ENCODE results near the gene BPTF. TPM values are rescaled to one million over a fixed set of nuclear protein-coding genes. Genes with fewer than 3 reads are reported as not detected.
A peak's percentile ranks its signal among the peaks of the same experiment; 100 is the strongest.

BPTF gene
- total and polyA plus RNA-seq, 12 donors = 17.3 to 91.6 (median 62.2) TPM

DNA sequence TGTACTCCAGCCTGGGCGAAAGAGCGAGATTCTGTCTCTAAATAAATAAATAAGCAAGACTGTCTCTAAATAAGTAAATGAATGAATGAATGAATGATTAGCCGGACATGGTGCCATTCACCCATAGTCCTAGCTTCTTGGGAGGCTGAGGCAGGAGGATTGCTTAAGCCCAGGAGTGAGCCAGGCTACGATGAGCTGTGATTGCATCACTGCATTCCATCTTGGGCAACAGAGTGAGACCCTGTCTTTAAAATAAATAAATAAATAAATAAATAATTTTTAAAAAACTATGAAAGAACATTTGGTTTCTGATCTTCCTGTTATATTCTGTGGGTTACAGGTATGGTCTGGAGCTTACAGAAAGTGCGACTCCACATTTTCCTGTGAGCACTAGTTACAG is 105.9 kb downstream of the BPTF start:
- Histone ChIP-seq H3K36me3 (replicated peaks in 1 of 2) (peaks cover 0 to 93% of the 10 kb centered on the region in 2 donors), H3K27me3 (no peaks in the 10 kb centered on the region), H3K4me1 (replicated peaks in 1 of 2) (no peaks in the 10 kb centered on the region), H3K27ac (no peak overlapping the region), H3K4me3 (no peak overlapping the region), H3K9me3 (replicated peaks in 1 of 3) (no peaks in the 10 kb centered on the region)
- intact Hi-C loops (cut with DNase I) = no loop called here
- TF ChIP-seq, protein P1, sequence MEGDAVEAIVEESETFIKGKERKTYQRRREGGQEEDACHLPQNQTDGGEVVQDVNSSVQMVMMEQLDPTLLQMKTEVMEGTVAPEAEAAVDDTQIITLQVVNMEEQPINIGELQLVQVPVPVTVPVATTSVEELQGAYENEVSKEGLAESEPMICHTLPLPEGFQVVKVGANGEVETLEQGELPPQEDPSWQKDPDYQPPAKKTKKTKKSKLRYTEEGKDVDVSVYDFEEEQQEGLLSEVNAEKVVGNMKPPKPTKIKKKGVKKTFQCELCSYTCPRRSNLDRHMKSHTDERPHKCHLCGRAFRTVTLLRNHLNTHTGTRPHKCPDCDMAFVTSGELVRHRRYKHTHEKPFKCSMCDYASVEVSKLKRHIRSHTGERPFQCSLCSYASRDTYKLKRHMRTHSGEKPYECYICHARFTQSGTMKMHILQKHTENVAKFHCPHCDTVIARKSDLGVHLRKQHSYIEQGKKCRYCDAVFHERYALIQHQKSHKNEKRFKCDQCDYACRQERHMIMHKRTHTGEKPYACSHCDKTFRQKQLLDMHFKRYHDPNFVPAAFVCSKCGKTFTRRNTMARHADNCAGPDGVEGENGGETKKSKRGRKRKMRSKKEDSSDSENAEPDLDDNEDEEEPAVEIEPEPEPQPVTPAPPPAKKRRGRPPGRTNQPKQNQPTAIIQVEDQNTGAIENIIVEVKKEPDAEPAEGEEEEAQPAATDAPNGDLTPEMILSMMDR (IDR thresholded peaks at IDR 0.05) = no peak
- TF ChIP-seq POLR2A (IDR thresholded peaks at IDR 0.05) = no peak
- WGBS, 4 donors = 93 to 96% (median 95%) methylated on average over 5 of the region's 5 CpGs
- DNase-seq = no peak

DNA sequence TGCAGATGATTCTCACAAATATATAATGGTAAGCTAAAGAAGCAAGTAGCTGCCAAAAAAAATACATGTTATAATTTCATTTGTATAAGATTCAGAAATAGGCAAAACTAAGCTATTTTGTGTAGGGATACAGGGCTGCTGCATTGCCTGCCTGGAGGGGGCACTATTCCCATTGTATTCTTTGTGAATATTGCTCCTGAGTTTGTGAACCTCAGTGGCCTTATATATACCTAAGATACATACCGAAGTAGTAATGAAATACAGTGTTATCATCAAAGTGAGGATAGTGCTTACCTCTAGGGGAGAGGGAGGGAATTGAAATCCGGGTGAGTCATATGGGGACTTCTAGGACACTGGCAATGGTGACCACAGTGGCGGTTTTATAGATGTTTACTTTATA is 117.5 kb downstream of the BPTF start:
- intact Hi-C loops (cut with DNase I) = no loop called here
- Histone ChIP-seq H3K4me3 (no peak overlapping the region), H3K36me3 (replicated peaks in 1 of 2) (peaks cover 0 to 85% of the 10 kb centered on the region in 2 donors), H3K9me3 (replicated peaks in 1 of 3) (no peaks in the 10 kb centered on the region), H3K4me1 (replicated peaks in 1 of 2) (peaks cover 0 to 5% of the 10 kb centered on the region in 2 donors), H3K27me3 (no peaks in the 10 kb centered on the region), H3K27ac (no peak overlapping the region)
- no peak for DNase-seq
- 79 to 82% (median 81%) methylated on average over 3 of the region's 3 CpGs for WGBS, 4 donors
- TF ChIP-seq, protein P1 (IDR thresholded peaks at IDR 0.05) = peak in 3 of 6 experiments; percentile 18 to 31 (median 26)
- no peak for TF ChIP-seq POLR2A (IDR thresholded peaks at IDR 0.05)

DNA sequence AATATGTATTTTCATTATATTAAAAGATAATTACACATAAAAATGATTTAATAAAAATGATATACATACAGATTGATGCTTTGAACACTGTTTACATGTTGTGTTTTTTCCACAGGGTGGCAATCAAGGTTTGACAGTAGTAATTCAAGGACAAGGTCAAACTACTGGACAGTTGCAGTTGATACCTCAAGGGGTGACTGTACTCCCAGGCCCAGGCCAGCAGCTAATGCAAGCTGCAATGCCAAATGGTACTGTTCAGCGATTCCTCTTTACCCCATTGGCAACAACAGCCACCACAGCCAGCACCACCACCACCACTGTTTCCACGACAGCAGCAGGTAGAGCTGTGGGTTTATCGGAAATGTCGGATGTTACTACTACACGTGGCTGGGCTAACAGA is 118.7 kb downstream of the BPTF start:
- DNase-seq = peak in 2 of 7 donors; percentile 11 to 27
- H3K9me3 ChIP-seq (replicated peaks in 1 of 3) = no peaks in the 10 kb centered on the region
- H3K27ac ChIP-seq = no peak overlapping the region
- H3K27me3 ChIP-seq = no peaks in the 10 kb centered on the region
- 60 to 78% (median 74%) methylated on average over 1 to 5 of the region's 5 CpGs for WGBS, 4 donors
- peaks cover 0 to 5% of the 10 kb centered on the region in 2 donors for H3K4me1 ChIP-seq (replicated peaks in 1 of 2)
- H3K36me3 ChIP-seq (replicated peaks in 1 of 2) = peaks cover 0 to 96% of the 10 kb centered on the region in 2 donors
- intact Hi-C loops (cut with DNase I) = no loop called here
- H3K4me3 ChIP-seq = no peak overlapping the region
- TF ChIP-seq, protein P1 (IDR thresholded peaks at IDR 0.05) = no peak
- no peak for TF ChIP-seq POLR2A (IDR thresholded peaks at IDR 0.05)

DNA sequence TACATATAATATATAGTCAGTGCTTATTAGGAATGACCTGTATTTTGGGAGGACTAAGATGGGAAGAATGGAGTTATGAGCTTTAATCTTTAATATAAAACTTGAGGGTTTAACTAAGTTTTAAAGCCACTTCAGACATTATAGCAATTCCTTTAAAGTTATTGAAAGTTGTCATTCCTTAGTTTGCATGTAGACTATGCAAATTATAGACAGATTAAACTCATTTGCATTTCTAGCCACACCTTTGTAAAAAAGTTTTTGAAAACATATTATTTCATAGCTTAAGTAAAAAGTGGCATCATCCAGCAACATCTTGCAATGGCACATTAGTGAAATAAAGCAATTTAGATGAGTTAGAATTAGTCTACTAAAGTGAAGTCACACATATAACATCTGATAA is 121.2 kb downstream of the BPTF start:
- no peak overlapping the region for H3K4me3 ChIP-seq
- no peak overlapping the region for H3K27ac ChIP-seq
- DNase-seq = no peak
- H3K36me3 ChIP-seq (replicated peaks in 1 of 2) = peaks cover 0 to 97% of the 10 kb centered on the region in 2 donors
- TF ChIP-seq, protein P1 (IDR thresholded peaks at IDR 0.05) = no peak
- TF ChIP-seq POLR2A (IDR thresholded peaks at IDR 0.05) = no peak
- H3K4me1 ChIP-seq (replicated peaks in 1 of 2) = peaks cover 0 to 5% of the 10 kb centered on the region in 2 donors
- H3K9me3 ChIP-seq (replicated peaks in 1 of 3) = no peaks in the 10 kb centered on the region
- intact Hi-C loops (cut with DNase I) = no loop called here
- no peaks in the 10 kb centered on the region for H3K27me3 ChIP-seq

Measured in adrenal gland (tissue), 12 donors.